C4-2B (cell line): ENCODE data around the gene CDH11.

Experiments used
- ZFX ChIP-seq: fragments of 450-650 bp; IDR thresholded peaks from 2 replicates; pipeline ENCODE4 v1.6.1; 2017
- TF ChIP-seq, protein P1 (sequence below): fragments of 450-650 bp; conservative IDR thresholded peaks from 2 replicates; pipeline ENCODE4 v1.5.1; 2017; ENCODE audit warnings: mild to moderate bottlenecking

DNA sequence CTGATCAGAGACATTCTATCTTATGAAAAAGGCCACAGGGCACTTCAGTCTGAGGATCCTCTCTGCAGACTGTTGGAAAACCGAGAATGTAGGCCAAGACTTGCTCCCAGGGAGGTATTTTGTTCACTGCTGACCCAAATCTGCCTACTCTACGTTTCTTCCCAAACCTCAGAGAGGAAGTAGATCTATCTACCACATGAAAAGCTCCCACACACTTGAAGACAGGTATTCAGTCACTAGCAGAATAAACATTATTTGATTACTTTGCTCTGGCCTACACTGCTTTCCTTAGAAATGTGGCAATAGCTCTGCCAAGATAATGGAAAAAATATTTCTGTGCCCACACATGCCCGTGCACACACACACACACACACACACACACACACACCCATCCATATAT, 164.6 kb downstream of the CDH11 start:
- TF ChIP-seq, protein P1, sequence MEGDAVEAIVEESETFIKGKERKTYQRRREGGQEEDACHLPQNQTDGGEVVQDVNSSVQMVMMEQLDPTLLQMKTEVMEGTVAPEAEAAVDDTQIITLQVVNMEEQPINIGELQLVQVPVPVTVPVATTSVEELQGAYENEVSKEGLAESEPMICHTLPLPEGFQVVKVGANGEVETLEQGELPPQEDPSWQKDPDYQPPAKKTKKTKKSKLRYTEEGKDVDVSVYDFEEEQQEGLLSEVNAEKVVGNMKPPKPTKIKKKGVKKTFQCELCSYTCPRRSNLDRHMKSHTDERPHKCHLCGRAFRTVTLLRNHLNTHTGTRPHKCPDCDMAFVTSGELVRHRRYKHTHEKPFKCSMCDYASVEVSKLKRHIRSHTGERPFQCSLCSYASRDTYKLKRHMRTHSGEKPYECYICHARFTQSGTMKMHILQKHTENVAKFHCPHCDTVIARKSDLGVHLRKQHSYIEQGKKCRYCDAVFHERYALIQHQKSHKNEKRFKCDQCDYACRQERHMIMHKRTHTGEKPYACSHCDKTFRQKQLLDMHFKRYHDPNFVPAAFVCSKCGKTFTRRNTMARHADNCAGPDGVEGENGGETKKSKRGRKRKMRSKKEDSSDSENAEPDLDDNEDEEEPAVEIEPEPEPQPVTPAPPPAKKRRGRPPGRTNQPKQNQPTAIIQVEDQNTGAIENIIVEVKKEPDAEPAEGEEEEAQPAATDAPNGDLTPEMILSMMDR, result no peak
- no peak for TF ChIP-seq ZFX
